COLO668 (cell line): ENCODE data around the gene DNAJC18.

ENCODE experiments used
- DNase-seq: peaks from one replicate; lab custom pipeline; 2025; ENCODE audit not compliant: unreplicated experiment; lab: John Stamatoyannopoulos, UW

The DNAJC18 gene

GRCh38 chr5:139371482-139372435 lies 67.6 kb downstream of the DNAJC18 start:
- no peak for DNase-seq

GRCh38 chr5:139369181-139369580 lies 70.1 kb downstream of the DNAJC18 start:
- DNase-seq = no peak

- no peak for DNase-seq
Observed at GRCh38 chr5:139368613-139369012, 70.7 kb downstream of the DNAJC18 start.

GRCh38 chr5:139364466-139364865 lies 74.9 kb downstream of the DNAJC18 start:
- no peak for DNase-seq

GRCh38 chr5:139363937-139364336 lies 75.4 kb downstream of the DNAJC18 start:
- no peak for DNase-seq

- no peak for DNase-seq
Observed at GRCh38 chr5:139361835-139362429, 77.4 kb downstream of the DNAJC18 start.

GRCh38 chr5:139360384-139360783 lies 78.9 kb downstream of the DNAJC18 start:
- no peak for DNase-seq
